Measurements from ENCODE around the gene SEBOX.

DNA sequence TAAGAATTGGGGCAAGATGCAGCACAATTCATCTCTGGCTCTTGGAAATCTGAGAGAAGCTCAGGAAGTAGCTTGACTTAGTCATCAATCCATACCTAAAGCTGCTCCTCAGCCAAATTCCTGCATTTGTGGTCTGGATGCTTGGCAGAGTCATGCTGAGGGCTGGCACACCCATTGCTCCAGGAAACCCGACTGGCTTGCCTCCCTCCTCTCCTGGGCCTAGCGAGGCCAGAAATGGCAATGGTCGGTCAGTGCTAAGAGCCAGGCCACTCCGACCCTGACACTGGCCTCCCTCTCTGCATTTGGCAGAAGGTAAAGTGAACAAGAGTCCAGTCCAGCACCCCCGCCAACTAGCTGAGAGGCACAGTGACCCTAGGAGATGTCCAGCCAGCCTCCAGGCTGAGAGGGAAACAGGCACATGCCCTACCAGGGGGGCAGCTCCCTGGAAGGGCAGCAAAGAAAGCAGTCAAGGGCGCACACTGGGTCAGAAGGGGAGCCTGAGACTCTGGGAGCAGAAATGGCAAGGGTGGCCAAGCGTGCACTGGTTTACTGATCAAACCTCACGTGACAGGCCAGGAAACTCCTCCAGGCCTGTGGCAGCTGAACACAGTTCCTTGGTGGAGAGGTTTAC, 17.6 kb downstream of the SEBOX start:
- TF ChIP-seq, protein P1, sequence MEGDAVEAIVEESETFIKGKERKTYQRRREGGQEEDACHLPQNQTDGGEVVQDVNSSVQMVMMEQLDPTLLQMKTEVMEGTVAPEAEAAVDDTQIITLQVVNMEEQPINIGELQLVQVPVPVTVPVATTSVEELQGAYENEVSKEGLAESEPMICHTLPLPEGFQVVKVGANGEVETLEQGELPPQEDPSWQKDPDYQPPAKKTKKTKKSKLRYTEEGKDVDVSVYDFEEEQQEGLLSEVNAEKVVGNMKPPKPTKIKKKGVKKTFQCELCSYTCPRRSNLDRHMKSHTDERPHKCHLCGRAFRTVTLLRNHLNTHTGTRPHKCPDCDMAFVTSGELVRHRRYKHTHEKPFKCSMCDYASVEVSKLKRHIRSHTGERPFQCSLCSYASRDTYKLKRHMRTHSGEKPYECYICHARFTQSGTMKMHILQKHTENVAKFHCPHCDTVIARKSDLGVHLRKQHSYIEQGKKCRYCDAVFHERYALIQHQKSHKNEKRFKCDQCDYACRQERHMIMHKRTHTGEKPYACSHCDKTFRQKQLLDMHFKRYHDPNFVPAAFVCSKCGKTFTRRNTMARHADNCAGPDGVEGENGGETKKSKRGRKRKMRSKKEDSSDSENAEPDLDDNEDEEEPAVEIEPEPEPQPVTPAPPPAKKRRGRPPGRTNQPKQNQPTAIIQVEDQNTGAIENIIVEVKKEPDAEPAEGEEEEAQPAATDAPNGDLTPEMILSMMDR (IDR thresholded peaks at IDR 0.05): no peak
- TF ChIP-seq POLR2A (IDR thresholded peaks at IDR 0.05): no peak
